ENCODE data around the gene SLC4A8. TPM values are rescaled to one million over a fixed set of nuclear protein-coding genes. Genes with fewer than 3 reads are reported as not detected.
A peak's percentile ranks its signal among the peaks of the same experiment; 100 is the strongest.

SLC4A8 gene
- under 1 TPM in 1 of 4 donors, not detected in 3; 0.05 TPM for total RNA-seq

DNA sequence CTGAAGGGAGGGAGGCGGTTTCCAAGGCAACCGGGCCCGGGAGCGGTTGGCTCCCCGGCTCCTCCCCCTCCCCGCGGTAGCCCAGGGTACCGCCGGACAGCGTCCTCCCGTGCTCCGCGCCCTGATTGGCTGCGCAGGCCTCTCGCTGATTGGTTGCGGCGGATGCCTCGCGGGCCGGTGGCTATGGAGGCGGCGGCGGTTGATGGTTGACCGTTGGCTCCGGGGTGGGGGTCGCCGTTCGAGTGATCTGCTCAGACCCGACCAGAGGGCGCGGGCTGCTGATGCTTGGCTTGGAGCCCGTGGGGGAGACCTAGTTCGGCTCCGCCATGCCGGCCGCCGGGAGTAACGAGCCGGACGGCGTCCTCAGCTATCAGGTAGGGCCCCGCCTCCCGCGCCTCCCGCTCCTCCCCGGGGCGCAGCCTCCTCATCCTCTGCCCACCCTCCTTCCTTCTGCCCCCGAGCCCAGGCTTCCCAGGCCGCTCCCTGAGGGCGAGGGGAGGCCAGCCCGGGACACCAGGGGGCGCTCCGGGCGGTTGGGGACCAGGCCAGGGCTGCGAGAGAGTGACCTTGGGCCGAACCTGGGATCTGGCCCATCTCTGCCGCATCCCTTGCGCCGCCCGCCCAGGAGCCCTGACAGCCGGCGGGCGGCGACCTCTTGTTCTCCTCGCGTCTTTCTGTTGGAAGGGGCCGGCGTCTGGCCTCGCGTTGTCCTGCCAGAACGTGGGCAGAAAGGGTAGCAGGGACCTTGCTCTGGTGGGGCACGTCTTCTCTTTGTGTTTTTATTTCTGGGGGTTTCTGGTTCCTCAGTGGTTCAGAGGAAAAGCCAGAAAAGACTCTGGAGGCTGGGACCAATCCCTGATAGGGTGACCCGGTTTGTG lies at the start of gene SLC4A8:
SLC4A8 (plus strand) TSS at position 170 of the 878 bp plus-strand sequence; CDS start at position 327, 157 bp downstream.
- Histone ChIP-seq H3K4me1 (peaks cover 0 to 3% of the 10 kb centered on the region in 2 donors), H3K27ac (no peak within 1 kb of the TSS), H3K9me3 (no peaks in the 10 kb centered on the region), H3K36me3 (no peaks in the 10 kb centered on the region), H3K27me3 (peaks cover 21 to 35% (median 23%) of the 10 kb centered on the region in 3 donors), H3K4me3 (peak within 1 kb of the TSS; percentile 29 to 61 (median 48))
- no peak for TF ChIP-seq POLR2A (IDR thresholded peaks at IDR 0.05)
- TF ChIP-seq, protein P1, sequence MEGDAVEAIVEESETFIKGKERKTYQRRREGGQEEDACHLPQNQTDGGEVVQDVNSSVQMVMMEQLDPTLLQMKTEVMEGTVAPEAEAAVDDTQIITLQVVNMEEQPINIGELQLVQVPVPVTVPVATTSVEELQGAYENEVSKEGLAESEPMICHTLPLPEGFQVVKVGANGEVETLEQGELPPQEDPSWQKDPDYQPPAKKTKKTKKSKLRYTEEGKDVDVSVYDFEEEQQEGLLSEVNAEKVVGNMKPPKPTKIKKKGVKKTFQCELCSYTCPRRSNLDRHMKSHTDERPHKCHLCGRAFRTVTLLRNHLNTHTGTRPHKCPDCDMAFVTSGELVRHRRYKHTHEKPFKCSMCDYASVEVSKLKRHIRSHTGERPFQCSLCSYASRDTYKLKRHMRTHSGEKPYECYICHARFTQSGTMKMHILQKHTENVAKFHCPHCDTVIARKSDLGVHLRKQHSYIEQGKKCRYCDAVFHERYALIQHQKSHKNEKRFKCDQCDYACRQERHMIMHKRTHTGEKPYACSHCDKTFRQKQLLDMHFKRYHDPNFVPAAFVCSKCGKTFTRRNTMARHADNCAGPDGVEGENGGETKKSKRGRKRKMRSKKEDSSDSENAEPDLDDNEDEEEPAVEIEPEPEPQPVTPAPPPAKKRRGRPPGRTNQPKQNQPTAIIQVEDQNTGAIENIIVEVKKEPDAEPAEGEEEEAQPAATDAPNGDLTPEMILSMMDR (IDR thresholded peaks at IDR 0.05 in 4 of 5, conservative IDR thresholded peaks at IDR 0.05 in 1 of 5): peak; percentile 20 to 60 (median 45)
- ATAC-seq: peak in 1 of 2 donors; percentile 30
- in situ Hi-C loops (cut with MboI; ENCODE audit: low sequenced_read_pairs in 4 of 4) (loop anchor here in 2 of 4 donors (5.0 to 25.0 kb wide), 2 partner anchors 107 to 387 kb away; a partner anchor contains a TSS), intact Hi-C loops (cut with DNase I; ENCODE audit: low total_unique reads) (loop anchor here (2.0 to 10.0 kb wide), 2 partner anchors 108 to 400 kb away; no protein-coding TSS in a partner anchor)
- peak; percentile 9 to 21 for DNase-seq

DNA sequence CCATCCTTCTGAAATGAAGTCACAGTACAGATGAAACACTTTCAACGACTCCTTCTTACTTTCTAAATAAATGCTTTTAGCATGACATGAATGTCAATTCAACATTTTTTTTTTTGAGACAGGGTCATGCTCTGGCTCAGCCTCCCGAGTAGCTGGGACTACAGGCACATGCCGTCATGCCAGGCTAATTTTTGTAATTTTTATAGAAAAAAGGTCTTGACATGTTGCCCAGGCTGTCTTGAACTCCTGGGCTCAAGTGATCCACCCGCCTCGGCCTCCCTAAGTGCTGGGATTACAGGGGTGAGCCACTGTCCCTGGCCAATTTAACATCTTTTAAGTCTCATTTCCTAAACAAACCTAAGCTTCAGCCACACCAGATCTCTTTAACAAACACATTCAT lies 49.8 kb upstream of the SLC4A8 start:
- DNase-seq (no peak), ATAC-seq (no peak)
- no peak overlapping the region for H3K4me3 ChIP-seq
- no peak for TF ChIP-seq POLR2A (IDR thresholded peaks at IDR 0.05)
- TF ChIP-seq, protein P1 (IDR thresholded peaks at IDR 0.05 in 4 of 5, conservative IDR thresholded peaks at IDR 0.05 in 1 of 5): no peak
- H3K4me1 ChIP-seq: peaks cover 8 to 9% of the 10 kb centered on the region in 2 donors
- H3K36me3 ChIP-seq: no peaks in the 10 kb centered on the region
- no peaks in the 10 kb centered on the region for H3K27me3 ChIP-seq
- intact Hi-C loops (cut with DNase I; ENCODE audit: low total_unique reads): no loop called here
- in situ Hi-C loops (cut with MboI; ENCODE audit: low sequenced_read_pairs in 4 of 4): no loop called here
- peak overlapping the region in 1 of 4 donors; percentile 15 for H3K27ac ChIP-seq
- no peaks in the 10 kb centered on the region for H3K9me3 ChIP-seq

- no peaks in the 10 kb centered on the region for H3K9me3 ChIP-seq
- H3K27me3 ChIP-seq: no peaks in the 10 kb centered on the region
- peaks cover 0 to under 1% of the 10 kb centered on the region in 2 donors for H3K4me1 ChIP-seq
- in situ Hi-C loops (cut with MboI; ENCODE audit: low sequenced_read_pairs in 4 of 4) (no loop called here), intact Hi-C loops (cut with DNase I; ENCODE audit: low total_unique reads) (no loop called here)
- no peaks in the 10 kb centered on the region for H3K36me3 ChIP-seq
- no peak overlapping the region for H3K4me3 ChIP-seq
- ATAC-seq (no peak), DNase-seq (no peak)
- no peak for TF ChIP-seq POLR2A (IDR thresholded peaks at IDR 0.05)
- TF ChIP-seq, protein P1 (IDR thresholded peaks at IDR 0.05 in 4 of 5, conservative IDR thresholded peaks at IDR 0.05 in 1 of 5): no peak
- no peak overlapping the region for H3K27ac ChIP-seq
Observed at GRCh38 chr12:51377099-51377984, 47.3 kb upstream of the SLC4A8 start.

DNA sequence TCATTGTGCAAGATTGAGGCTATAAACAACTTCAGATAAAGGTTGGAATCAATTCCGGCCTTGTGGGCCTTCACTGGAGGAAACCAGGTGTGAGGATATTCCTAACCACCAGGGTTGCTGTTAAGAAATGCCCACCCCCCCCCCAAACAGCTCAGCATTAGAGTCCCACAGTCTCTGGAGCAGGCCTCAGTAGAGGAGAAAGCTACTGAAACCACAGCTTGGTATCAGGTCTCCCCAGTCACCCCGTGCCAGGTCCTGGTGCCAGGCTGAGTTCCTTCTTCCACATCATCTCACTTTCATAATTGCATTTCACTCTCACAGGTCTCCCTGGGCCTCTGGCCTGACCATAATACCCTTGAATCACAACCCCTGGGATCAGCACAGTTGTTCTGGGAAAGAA lies 45.9 kb upstream of the SLC4A8 start:
- H3K4me3 ChIP-seq: no peak overlapping the region
- TF ChIP-seq, protein P1 (IDR thresholded peaks at IDR 0.05 in 4 of 5, conservative IDR thresholded peaks at IDR 0.05 in 1 of 5): no peak
- TF ChIP-seq POLR2A (IDR thresholded peaks at IDR 0.05): no peak
- no peaks in the 10 kb centered on the region for H3K27me3 ChIP-seq
- H3K4me1 ChIP-seq: no peaks in the 10 kb centered on the region
- H3K36me3 ChIP-seq: no peaks in the 10 kb centered on the region
- DNase-seq (peak in 1 of 2 donors; percentile 20), ATAC-seq (peak; percentile 58 to 72)
- in situ Hi-C loops (cut with MboI; ENCODE audit: low sequenced_read_pairs in 4 of 4) (no loop called here), intact Hi-C loops (cut with DNase I; ENCODE audit: low total_unique reads) (no loop called here)
- H3K27ac ChIP-seq: no peak overlapping the region
- no peaks in the 10 kb centered on the region for H3K9me3 ChIP-seq
